Occipital lobe (tissue), 2 donors: ENCODE results near the gene TRIM26. TPM values are rescaled to one million over a fixed set of nuclear protein-coding genes. Genes with fewer than 3 reads are reported as not detected.
"Not testable (repeated sequence)": the region's sequence is repeated elsewhere in the genome, so short reads cannot be mapped to it uniquely, and the experiment has no call there.

Source experiments
- DNase-seq: peaks from one replicate; lab custom pipeline; 2025; lab: John Stamatoyannopoulos, UW
- total RNA-seq: library from RNA; depleted of rRNA; stranded (reverse); fragments of >200 nt; gene quantifications from one replicate; pipeline ENCODE4 v1.2.3, GENCODE V29; 2014

The TRIM26 gene
- total RNA-seq, 1 donor from 2014 or later, result 12.8 TPM

DNA sequence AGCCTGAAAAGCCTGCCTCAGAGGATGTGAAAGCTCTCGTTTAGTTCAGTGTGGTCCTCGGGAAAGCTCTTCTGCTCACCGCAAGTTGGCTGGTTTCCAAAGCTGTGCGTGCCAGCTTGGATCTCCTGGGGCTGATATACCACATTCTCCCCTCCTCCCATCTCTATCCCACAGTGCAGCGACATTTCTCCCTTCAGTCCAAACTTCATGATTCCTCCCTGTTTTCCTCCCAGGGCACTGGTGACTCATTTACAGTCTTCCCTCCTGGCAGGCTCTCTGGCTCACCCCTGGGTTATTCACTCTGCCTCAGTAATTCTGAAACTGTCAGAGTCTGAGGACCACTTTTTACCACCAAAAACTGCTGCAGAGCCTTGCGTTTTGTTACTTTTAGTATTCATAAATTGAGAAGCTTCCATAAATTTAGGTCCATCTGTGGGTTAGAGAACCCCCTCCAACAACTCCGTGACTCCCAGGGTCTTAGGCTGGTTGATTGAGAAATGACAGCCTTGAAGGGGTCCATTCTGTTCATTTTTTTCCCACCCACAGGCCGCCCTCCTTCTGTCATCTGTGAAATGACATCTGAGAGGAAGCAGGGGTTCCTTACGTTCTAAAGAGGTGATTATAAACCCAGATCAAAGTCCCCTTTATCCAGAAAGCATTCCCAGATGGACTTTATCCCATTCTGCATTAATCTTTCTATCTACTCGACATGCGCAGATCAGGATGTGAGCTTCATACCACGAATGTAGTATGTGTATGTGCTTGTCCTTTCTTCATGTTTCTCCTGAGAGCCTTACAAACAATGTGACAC lies 58.3 kb downstream of the TRIM26 start:
- no peak for DNase-seq

- no peak for DNase-seq
These were observed 59.1 kb downstream of the TRIM26 start for GRCh38 chr6:30154061-30154460.

DNA sequence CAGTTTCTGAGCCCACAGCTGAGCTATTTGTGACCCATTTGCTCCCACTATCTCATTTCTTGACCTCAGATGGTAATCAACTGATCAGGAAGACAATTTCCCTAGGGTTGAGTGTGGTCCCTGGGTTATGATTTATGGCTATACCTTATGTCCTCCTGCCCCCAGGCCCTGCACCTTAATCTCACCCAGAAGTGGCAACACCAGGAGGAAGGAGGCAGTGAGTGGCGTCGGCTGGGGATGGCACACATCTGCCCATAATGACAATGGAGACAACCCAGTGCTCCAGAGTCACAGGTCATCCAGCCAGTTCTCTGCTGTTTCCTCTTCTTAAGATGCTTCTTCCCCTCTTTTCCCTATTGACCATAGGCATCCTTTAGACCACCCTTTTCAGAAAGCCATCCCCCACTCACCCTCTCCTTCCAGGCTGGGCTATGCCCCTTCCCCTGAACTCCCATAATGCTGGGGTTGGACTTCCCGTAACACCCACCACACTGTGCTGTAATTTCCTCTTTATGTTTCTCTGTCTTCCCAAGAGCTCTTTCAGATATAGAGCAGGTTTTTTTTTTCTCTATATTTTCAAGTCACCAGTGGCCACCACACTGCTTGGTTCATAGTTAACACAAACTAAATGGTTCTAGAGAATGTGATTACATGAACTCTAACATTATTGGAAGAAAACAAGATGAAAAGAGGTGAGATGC lies 60.1 kb downstream of the TRIM26 start:
- no peak for DNase-seq

GRCh38 chr6:30152016-30152673 lies 61.1 kb downstream of the TRIM26 start:
- DNase-seq, result no peak

DNA sequence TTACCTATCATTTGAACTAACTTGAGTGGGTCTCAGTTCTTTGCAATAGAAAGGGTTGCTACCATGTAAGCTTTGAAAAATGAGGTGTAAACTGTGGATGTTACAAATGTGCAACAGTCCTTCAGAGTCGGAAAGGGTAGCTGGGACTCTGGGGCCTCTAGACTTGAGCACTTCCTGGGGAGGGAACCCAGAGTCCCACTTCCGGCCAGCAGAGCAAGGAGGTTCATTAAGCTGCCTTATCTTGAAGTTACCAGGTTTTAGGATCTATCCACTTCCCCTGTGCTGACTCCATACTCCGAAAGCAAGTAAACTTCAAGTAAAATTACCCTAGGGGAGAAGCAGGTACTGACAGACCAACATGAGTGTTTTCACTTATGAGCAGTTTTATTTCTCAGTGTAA lies 61.6 kb downstream of the TRIM26 start:
- no peak for DNase-seq

GRCh38 chr6:30150671-30151395 lies 62.4 kb downstream of the TRIM26 start:
- no peak for DNase-seq

DNA sequence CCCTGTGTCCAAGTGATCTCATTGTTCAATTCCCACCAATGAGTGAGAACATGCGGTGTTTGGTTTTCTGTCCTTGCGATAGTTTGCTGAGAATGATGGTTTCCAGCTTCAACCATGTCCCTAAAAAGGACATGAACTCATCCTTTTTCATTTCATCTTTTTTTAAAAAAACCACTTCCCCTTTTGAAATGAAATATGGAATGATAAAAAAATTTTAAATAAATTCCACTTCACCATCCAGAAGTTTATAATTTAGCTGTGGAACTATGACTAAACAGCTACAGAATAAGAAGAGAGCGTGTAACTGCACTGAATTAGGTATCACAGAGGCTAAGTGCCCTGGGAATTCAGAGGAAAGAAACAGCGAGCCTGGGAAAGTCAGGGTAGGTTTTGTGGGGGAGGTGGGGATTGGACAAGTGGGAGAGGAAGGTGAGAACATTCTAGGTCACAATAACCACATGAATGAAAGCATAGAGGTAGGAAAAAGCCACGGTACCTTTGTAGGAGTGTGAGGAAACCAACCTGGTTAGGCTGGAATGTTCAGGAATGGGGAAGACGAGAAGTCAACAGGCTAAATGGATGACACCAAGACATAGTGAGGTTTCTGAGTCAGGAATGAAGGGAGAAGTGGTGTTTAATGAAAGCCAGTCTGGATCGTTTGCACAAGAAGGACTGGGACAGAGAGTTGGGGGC lies 63.2 kb downstream of the TRIM26 start:
- DNase-seq, result no peak

DNA sequence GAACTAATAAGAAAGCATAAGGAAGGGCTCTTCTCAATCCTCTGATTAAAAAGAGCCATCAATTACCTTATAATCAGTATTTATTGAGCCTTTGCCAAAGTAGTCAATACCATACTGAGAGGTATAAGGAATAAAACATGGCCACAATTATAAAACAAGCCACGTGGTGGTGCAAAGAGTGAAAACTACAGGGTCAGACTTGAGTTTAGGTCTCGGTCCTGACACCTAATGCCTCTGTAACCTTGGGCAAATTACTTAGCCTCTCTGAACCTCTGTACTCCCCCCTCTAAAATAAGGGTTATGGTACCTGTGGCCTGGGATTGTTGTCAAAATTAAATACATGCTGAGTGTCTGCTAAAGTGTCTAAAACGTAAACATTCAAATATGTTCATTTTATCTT lies 64.0 kb downstream of the TRIM26 start:
- DNase-seq, result no peak

DNA sequence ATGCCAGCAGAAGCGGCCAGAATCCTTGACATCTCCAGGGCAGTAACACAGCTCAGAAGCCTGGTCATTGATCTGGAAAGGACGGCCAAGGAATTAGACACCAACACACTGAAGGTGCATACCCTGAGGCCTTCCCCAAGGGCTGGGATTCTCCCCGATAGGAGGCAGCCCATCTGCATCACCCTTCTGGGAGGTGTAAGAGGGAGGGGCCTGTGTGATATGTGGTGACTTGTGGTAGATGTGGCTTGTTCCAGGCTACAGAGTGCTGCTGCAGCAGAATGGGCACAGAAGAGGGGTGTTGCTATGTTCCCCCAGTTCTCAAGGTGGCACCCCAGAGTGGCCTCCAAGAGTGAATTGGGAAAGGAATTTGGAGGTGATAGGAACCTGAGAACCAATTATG lies 66.1 kb downstream of the TRIM26 start:
- DNase-seq, result no peak

GRCh38 chr6:30145818-30146217 lies 67.4 kb downstream of the TRIM26 start:
- no peak for DNase-seq

- no peak for DNase-seq
These were observed 68.4 kb downstream of the TRIM26 start for GRCh38 chr6:30144811-30145210.

DNA sequence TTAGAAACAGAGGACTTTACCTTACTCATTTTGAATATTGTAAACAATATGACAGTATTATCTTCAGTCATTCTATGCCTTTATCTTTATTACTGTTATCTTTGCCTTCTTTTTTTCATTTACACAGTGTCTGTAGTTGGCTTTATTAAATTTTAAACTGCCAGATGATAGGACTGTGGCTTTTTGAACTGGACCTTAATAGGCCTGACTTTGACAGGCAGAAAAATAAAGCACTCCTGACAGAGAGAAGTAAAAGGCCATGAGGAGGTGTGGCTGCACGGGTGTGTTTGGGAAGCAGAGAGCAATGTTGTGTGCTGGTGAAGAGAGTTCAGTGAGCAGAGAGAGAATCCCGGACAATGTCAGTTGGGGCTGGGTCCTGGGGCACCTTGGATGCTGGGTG lies 69.4 kb downstream of the TRIM26 start:
- no peak for DNase-seq

- no peak for DNase-seq
These were observed 70.5 kb downstream of the TRIM26 start for GRCh38 chr6:30142665-30143064.

DNA sequence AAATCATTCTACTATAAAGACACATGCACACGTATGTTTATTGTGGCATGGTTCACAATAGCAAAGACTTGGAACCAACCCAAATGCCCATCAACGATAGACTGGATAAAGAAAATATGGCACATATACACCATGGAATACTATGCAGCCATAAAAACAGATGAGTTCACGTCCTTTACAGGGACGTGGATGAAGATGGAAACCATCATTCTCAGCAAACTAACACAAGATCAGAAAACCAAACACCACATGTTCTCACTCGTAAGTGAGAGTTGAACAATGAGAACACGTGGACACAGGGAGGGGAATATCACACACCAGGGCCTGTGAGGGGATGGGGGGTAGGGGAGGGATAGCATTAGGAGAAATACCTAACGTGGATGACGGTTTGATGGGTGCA lies 73.0 kb downstream of the TRIM26 start:
- DNase-seq, result not testable (repeated sequence)

- DNase-seq, result no peak
These were observed 76.5 kb downstream of the TRIM26 start for GRCh38 chr6:30136570-30137286.

DNA sequence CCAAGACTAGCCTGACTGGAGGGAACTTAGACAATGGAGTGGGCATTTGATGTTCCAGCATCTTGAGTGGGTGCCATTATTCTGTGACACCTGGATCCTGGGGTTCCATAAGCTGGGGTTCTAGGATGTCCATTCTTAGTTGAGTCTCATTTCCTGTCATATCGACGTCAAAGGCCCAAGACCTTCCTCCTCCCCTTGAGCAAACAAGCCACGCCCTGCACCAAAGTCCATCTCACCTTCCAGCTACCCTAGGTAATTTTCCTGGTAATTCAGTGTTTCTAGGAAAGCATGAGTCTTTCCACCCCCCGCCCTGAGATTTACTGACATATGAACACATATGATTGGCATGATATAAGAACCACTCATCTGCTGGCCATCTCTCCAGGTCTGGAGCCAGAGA lies 77.4 kb downstream of the TRIM26 start, which contains the start of gene TRIM40:
TSS of gene TRIM40 (plus strand) at position 384 of the 400 bp plus-strand sequence. CDS start 897 bp downstream, outside the sequence.
- DNase-seq, result no peak

GRCh38 chr6:30135147-30135546 lies 78.1 kb downstream of the TRIM26 start:
- DNase-seq, result no peak
